GM19324 (cell line): ENCODE results near the gene PRPF6.
"Not testable (repeated sequence)": the region's sequence is repeated elsewhere in the genome, so short reads cannot be mapped to it uniquely, and the experiment has no call there.

Experiments used
- ATAC-seq: cut with Tn5 transposase; IDR thresholded peaks from one replicate; pipeline ENCODE4 v1.9.1; 2021; ENCODE audit warnings: mild to moderate bottlenecking, moderate library complexity; ENCODE audit not compliant: unreplicated experiment, low FRiP score

The PRPF6 gene

DNA sequence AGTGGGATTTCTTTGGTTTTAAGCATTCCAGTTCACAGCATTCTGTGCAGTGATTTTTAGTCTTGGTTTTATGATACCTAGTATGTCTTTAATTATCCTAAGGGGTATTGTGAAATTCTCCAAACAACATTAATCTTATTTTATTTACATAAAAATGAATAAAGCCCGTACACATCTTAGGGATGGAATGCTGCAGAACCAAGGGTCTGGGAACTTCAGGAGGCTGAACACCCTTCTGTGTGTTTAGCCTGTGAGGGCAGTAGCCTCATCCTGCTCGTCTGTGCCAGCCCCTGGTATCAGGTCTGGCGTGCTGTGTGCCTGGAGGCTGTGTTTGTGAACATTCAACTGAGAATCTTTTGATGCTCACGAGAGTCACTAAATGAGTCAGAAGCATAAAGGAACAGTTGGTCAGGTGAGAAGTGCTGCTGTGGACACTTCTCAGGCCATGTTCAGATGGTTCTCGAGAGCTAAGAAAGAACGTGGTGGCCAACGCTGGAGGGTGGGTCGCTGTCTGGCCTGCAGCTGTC lies 29.8 kb downstream of the PRPF6 start:
- ATAC-seq, result no peak

DNA sequence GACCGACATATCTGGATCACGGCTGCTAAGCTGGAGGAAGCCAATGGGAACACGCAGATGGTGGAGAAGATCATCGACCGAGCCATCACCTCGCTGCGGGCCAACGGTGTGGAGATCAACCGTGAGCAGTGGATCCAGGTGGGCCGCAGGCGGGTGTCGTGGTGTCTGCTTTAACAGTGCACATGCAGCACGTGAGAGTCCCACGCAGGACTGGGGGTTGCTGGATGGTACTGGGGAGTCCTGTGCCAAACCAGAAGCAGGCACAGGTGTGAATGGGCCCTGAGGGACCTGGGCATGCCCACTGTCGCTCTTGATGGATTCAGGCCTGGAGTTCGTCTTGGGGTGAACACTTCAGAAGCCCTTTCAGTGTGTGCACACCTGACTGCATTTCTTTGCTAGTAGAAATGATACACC lies 30.4 kb downstream of the PRPF6 start:
- no peak for ATAC-seq

- ATAC-seq, result not testable (repeated sequence)
Observed at GRCh38 chr20:64012385-64013154, 31.6 kb downstream of the PRPF6 start.

- no peak for ATAC-seq
Observed at GRCh38 chr20:64015635-64016034, 34.7 kb downstream of the PRPF6 start.

- no peak for ATAC-seq
Observed at GRCh38 chr20:64021124-64021975, 40.4 kb downstream of the PRPF6 start.

- no peak for ATAC-seq
Observed at GRCh38 chr20:64022671-64023360, 41.9 kb downstream of the PRPF6 start.

DNA sequence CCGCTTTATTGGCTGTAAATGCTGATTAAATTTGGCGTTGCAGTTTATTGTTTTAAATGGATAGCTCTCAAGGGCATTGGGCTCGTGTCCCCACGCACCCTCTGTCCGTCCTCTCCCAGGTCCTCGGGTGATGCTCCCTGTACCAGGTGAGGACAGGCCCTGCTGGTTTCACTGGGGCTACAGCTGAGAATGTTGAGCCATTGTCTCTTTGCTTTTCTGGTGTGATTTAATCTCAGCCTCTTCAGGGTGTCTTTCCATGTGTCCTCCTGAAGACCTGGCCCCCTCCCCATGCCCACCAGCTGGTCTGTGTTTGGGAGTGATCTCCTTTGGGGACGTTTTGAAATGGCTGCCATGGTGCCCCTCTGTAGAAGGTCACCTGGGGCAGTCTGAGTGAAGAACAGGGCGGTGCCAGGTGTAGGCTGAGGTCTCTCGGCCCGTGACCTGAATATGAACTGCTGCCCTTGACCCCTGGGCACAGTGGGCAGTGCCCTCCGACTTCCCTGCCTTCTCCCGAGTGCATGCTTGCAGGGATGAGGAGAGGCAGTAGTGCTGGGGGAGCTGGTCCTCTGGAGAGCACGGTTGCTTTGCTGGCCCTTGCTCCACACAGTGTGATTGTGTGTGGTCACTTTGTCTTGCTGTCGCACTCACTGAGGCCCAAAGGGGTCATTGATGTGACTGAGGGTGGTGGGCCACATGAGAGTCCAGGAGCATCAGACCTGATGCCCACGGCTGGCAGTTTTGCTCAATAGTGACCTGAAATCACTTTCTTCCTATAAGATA lies 42.6 kb downstream of the PRPF6 start:
- ATAC-seq, result no peak

DNA sequence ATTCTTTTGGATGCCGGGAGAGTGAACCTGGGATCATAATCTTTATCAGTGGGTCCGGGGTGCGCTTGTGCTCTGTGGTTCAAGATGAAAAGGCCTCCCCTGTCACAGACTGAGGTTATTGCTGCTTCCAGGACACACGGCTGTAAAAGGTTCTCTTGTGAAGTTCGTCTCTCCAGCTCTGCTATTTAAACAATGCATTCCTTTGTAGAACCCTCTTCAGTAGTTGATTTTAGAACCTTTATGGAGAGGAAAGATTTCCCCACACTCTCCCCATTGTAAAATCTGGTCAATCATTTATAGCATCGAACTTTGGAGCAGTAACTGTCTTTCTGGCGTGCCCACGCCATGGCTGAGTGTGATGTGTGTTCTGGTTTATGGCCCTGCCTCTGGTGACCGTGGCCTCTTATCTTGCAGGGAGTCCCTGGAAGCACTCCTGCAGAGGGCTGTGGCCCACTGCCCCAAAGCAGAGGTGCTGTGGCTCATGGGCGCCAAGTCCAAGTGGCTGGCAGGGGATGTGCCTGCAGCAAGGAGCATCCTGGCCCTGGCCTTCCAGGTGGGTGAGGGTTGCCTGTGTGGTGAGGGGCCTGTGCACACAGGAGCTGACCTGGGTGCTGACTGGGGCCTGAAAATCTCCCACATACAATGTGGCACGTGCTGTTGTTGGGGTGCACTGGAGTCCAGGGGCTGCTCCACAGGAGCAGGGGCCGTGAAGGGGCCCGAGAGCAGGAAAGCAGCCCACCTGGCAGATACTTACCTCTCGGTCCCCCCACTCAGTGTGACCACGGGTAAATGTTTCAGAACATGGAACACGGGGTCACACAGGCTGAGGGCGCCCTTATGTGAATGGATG lies 43.4 kb downstream of the PRPF6 start:
- no peak for ATAC-seq

DNA sequence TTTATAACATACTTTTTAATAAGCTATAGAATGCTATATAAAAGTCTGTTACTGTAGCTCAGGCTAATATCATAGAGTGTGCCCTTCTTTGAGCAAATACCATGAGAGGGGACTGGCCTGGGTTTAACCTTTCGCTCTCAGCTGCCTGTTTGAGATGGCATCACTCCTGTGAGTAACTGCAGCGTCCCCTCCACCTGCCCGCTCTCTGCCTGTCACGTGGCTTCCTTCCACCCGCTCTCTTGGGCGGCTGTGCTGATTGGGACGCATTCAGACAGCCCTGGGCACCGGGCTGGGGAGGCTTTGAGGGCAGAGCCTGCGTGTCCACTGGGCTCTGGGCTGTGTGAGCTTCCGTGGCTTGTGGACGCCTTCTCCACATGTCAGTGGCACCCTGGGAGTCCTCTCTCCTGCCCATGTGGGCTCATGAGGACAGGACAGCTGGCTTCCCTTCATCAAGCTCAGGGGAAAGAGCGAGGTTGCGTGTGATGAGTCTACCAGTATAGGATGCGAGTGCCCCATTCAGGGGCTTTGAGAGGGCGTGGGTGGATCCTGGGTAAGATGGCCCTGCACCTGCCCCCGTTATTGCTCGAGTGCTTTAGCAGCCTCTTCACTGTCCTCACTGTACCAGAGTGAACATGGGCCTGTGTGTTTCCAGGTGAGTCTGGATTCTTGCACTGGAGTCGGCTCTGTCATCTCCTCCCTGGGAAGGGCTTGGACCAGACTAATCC lies 44.3 kb downstream of the PRPF6 start:
- ATAC-seq, result no peak

DNA sequence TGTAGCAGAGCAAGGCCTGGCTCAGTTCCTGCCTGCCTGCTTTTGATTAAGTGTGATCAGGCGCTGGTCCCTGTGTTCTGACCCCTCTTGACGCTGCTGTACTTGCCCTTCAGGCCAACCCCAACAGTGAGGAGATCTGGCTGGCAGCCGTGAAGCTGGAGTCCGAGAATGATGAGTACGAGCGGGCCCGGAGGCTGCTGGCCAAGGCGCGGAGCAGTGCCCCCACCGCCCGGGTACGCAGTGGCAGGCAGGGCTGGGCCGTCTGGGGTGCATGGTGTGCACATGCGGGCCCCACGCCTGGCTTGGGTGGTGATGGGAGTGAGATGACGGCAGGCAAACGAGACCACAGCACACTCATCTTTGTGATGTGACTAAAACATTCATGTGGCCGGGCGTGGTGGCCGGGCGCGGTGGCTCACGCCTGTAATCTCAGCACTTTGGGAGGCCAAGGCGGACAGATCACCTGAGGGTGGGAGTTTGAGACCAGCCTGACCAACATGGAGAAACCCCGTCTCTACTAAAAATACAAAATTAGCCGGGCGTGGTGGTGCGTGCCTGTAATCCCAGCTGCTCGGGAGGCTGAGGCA lies 45.0 kb downstream of the PRPF6 start:
- ATAC-seq, result no peak

- ATAC-seq, result no peak
Observed at GRCh38 chr20:64027981-64028685, 47.2 kb downstream of the PRPF6 start.

GRCh38 chr20:64029293-64030117 lies 48.6 kb downstream of the PRPF6 start:
- ATAC-seq, result no peak

- no peak for ATAC-seq
Observed at GRCh38 chr20:64030371-64031134, 49.6 kb downstream of the PRPF6 start.

DNA sequence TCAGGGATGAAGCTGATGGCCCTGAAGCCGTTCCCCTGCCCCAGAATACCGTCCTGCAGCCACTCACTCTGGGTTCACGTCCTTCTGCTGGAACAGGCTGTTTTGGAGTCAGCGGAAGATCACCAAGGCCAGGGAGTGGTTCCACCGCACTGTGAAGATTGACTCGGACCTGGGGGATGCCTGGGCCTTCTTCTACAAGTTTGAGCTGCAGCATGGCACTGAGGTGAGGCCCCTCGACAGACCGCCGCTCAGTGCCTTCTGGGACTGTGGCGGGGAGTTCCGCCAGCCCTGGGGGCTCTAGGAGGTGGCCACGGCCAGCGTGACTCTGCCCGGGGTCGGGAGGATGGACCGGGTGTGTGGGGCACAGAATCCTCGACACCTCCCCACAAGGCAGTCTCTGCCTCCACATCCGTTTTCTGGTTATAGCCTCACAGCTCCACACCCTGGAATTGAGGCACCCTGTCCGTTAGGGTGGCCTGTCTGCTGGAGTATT lies 50.9 kb downstream of the PRPF6 start:
- ATAC-seq, result no peak

DNA sequence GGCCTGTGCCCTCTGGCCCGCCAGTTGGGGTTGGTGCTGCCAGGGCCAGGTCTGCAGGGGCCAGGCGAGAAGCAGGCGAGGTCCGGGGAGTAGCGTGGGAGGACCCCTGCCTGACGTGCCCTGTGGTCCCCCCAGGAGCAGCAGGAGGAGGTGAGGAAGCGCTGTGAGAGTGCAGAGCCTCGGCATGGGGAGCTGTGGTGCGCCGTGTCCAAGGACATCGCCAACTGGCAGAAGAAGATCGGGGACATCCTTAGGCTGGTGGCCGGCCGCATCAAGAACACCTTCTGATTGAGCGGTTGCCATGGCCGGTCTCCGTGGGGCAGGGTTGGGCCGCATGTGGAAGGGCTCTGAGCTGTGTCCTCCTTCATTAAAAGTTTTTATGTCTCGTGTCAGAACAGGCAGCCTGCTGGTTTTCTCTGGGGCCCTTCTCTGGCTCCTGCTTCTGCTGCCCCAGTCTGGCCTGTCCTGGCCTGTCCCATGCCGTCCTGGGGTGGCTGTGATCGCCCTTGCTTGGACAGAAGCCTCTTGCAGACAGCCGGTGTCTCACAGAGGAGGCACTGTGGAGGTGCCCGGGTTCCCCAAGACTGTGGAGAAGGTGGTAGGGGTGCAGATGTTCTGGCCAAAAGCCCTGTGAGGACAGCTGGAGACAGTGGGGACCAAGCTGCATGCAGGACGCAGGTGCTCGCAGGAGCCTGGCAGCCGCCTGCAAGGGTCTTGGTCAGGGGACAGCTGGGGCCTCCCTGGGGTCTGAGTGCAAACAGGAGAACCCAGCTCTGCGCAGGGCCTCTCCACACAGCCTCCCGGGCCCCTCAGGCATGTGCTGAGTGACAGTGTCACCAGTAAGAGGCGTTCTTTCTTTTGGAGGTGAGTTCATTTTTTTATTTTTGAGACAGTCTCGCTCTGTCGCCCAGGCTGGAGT lies 52.0 kb downstream of the PRPF6 start:
- no peak for ATAC-seq
